Measurements from ENCODE around the gene GPR68. TPM values are rescaled to one million over a fixed set of nuclear protein-coding genes. Genes with fewer than 3 reads are reported as not detected.
A peak's percentile ranks its signal among the peaks of the same experiment; 100 is the strongest.

GPR68 gene
- total and polyA plus RNA-seq, 2 donors (not counting 1 experiment from before 2014, with no cell fraction given) = 0.31 to 0.34 TPM

DNA sequence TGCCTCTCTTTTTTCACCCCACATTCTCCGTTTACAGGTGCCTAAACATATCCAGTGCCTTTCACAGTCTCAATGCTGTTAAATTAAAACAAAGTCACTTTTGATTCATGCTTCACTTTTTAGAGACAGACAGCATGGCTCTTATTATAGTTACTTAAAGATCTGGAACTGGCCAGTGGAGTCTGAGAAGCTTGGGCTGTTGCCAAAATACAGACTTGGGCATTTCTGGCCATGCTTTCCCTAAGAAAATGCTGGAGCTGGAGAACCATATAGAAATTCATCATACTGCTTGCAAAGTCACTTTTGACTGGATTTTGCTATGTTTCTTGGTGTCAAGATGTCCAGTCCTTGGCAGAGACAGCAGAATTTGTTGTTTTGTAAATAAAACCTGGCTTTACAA, 12.2 kb upstream of the GPR68 start:
- POLR2A ChIA-PET = no interaction called here
- Mint-ChIP-seq H3K9me3 (ENCODE audit: insufficient read depth) (peaks cover 2% of the 10 kb centered on the region), H3K4me1 (peaks cover 28% of the 10 kb centered on the region), H3K27me3 (no peaks in the 10 kb centered on the region), H3K27ac (no peak overlapping the region), H3K4me3 (no peak overlapping the region)
- no CpG with 5 or more reads among the region's 1 CpG for WGBS (ENCODE audit: insufficient coverage)
- no peak for TF ChIP-seq EZH2 (IDR thresholded peaks at IDR 0.05; ENCODE audit: borderline replicate concordance, insufficient read depth, low read depth, low read length, poor library complexity, severe bottlenecking)
- TF ChIP-seq, protein P1, sequence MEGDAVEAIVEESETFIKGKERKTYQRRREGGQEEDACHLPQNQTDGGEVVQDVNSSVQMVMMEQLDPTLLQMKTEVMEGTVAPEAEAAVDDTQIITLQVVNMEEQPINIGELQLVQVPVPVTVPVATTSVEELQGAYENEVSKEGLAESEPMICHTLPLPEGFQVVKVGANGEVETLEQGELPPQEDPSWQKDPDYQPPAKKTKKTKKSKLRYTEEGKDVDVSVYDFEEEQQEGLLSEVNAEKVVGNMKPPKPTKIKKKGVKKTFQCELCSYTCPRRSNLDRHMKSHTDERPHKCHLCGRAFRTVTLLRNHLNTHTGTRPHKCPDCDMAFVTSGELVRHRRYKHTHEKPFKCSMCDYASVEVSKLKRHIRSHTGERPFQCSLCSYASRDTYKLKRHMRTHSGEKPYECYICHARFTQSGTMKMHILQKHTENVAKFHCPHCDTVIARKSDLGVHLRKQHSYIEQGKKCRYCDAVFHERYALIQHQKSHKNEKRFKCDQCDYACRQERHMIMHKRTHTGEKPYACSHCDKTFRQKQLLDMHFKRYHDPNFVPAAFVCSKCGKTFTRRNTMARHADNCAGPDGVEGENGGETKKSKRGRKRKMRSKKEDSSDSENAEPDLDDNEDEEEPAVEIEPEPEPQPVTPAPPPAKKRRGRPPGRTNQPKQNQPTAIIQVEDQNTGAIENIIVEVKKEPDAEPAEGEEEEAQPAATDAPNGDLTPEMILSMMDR (IDR thresholded peaks at IDR 0.05) = no peak
- Histone ChIP-seq H3K79me2 (ENCODE audit: control insufficient read depth, insufficient read depth, low read length) (no peaks in the 10 kb centered on the region), H3K9me3 (ENCODE audit: control extremely low read depth in 1 of 3, control insufficient read depth in 2 of 3, insufficient read depth in 1 of 3, low read length in 2 of 3) (peaks cover 0 to 4% (median 0%) of the 10 kb centered on the region in 3 donors), H3K27me3 (replicated peaks in 1 of 4; ENCODE audit: control extremely low read depth in 1 of 4, control insufficient read depth in 3 of 4, insufficient read depth in 4 of 4, low read length in 3 of 4) (no peaks in the 10 kb centered on the region), H3K9ac (ENCODE audit: low read length) (no peak overlapping the region), H3K4me1 (ENCODE audit: control insufficient read depth in 2 of 2, insufficient read depth in 2 of 2, low read length in 2 of 2) (peaks cover 20 to 21% of the 10 kb centered on the region in 2 donors), H3K27ac (ENCODE audit: low read length in 2 of 2) (no peak overlapping the region), H2AFZ (ENCODE audit: insufficient read depth, low read depth, low read length, poor library complexity, severe bottlenecking) (no peak overlapping the region), H3K4me2 (replicated peaks; ENCODE audit: low read depth, low read length, poor library complexity, severe bottlenecking) (no peak overlapping the region), H4K20me1 (ENCODE audit: control insufficient read depth, insufficient read depth, low read length, poor library complexity, severe bottlenecking) (no peaks in the 10 kb centered on the region), H3K4me3 (ENCODE audit: control extremely low read depth in 1 of 5, extremely low read depth in 1 of 5, insufficient read depth in 1 of 5, low read depth in 2 of 5, low read length in 4 of 5) (no peak overlapping the region), H3K36me3 (replicated peaks in 1 of 2; ENCODE audit: control extremely low read depth in 1 of 2, control insufficient read depth in 1 of 2, extremely low read depth in 1 of 2, insufficient read depth in 2 of 2, low read length in 1 of 2) (no peaks in the 10 kb centered on the region)
- intact Hi-C loops (cut with micrococcal nuclease) = no loop called here
- no peak for ATAC-seq (ENCODE audit: low read depth)
- DNase-seq = no peak
- CTCF ChIA-PET = interaction anchor here (1.3 kb wide), 1 partner anchor 29 kb away, joined by 4 read pairs; no protein-coding TSS in a partner anchor

DNA sequence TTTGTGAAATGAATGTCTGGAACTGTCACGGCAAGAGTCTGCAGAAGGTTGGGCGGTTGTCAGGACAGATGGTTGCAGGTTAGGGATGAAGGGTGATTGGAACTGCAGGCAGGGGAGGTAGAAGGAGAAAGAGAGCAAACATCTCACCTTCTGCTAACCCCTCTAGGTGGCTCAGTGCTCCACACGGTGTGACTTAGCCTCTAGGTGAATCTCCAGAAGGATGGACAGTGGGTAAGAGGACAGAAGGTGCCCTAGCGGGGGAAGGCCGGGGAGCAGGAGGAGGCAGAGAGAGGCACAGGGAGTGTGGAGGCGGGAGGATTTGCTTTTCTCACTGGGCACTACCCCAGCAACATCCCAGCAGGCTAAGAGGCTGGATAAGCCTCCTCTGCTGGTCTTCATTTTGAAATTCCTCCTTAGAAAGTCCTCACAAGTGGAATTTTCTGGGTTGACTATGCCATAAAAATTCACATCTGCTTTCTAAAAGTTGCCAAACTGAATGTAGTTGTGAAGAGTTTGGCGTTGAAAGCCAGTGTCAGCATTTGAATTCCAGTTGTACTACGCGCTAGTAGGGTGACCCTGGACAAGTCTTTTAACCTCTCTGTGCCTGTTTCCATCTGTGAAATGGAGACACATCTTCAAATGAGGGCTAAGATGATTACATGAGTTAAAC, 10.7 kb upstream of the GPR68 start:
- no peak overlapping the region for H3K4me2 ChIP-seq (replicated peaks; ENCODE audit: low read depth, low read length, poor library complexity, severe bottlenecking)
- H3K4me3 Mint-ChIP-seq = peak overlapping the region; percentile 46
- DNase-seq (no peak), ATAC-seq (ENCODE audit: low read depth) (no peak)
- H3K9me3 ChIP-seq (ENCODE audit: control extremely low read depth in 1 of 3, control insufficient read depth in 2 of 3, insufficient read depth in 1 of 3, low read length in 2 of 3) = no peaks in the 10 kb centered on the region
- H3K27me3 ChIP-seq (replicated peaks in 1 of 4; ENCODE audit: control extremely low read depth in 1 of 4, control insufficient read depth in 3 of 4, insufficient read depth in 4 of 4, low read length in 3 of 4) = no peaks in the 10 kb centered on the region
- H3K27ac Mint-ChIP-seq = peak overlapping the region; percentile 70
- CTCF ChIA-PET = interaction anchor here (0.7 to 1.3 kb wide), 3 partner anchors 30 to 33 kb away, joined by 3 to 4 read pairs (median 3); no protein-coding TSS in a partner anchor
- H3K27me3 Mint-ChIP-seq = no peaks in the 10 kb centered on the region
- TF ChIP-seq EZH2 (IDR thresholded peaks at IDR 0.05; ENCODE audit: borderline replicate concordance, insufficient read depth, low read depth, low read length, poor library complexity, severe bottlenecking) = no peak
- TF ChIP-seq, protein P1 (IDR thresholded peaks at IDR 0.05) = no peak
- H3K36me3 ChIP-seq (replicated peaks in 1 of 2; ENCODE audit: control extremely low read depth in 1 of 2, control insufficient read depth in 1 of 2, extremely low read depth in 1 of 2, insufficient read depth in 2 of 2, low read length in 1 of 2) = no peaks in the 10 kb centered on the region
- no peak overlapping the region for H2AFZ ChIP-seq (ENCODE audit: insufficient read depth, low read depth, low read length, poor library complexity, severe bottlenecking)
- H3K27ac ChIP-seq (ENCODE audit: low read length in 2 of 2) = no peak overlapping the region
- no peaks in the 10 kb centered on the region for H3K9me3 Mint-ChIP-seq (ENCODE audit: insufficient read depth)
- no peak overlapping the region for H3K9ac ChIP-seq (ENCODE audit: low read length)
- intact Hi-C loops (cut with micrococcal nuclease) = no loop called here
- no peaks in the 10 kb centered on the region for H3K79me2 ChIP-seq (ENCODE audit: control insufficient read depth, insufficient read depth, low read length)
- H3K4me1 ChIP-seq (ENCODE audit: control insufficient read depth in 2 of 2, insufficient read depth in 2 of 2, low read length in 2 of 2) = peaks cover 30 to 32% of the 10 kb centered on the region in 2 donors
- no peak overlapping the region for H3K4me3 ChIP-seq (ENCODE audit: control extremely low read depth in 1 of 5, extremely low read depth in 1 of 5, insufficient read depth in 1 of 5, low read depth in 2 of 5, low read length in 4 of 5)
- H3K4me1 Mint-ChIP-seq = peaks cover 38% of the 10 kb centered on the region
- no peaks in the 10 kb centered on the region for H4K20me1 ChIP-seq (ENCODE audit: control insufficient read depth, insufficient read depth, low read length, poor library complexity, severe bottlenecking)
- POLR2A ChIA-PET = no interaction called here
- 100% methylated on average over 4 of the region's 9 CpGs for WGBS (ENCODE audit: insufficient coverage)
